ENCODE measurements around the gene RETN. TPM values are rescaled to one million over a fixed set of nuclear protein-coding genes. Genes with fewer than 3 reads are reported as not detected.

RETN gene
- polyA plus RNA-seq, 1 of the 3 experiments (the other 2 are of a cell fraction), result not detected

DNA sequence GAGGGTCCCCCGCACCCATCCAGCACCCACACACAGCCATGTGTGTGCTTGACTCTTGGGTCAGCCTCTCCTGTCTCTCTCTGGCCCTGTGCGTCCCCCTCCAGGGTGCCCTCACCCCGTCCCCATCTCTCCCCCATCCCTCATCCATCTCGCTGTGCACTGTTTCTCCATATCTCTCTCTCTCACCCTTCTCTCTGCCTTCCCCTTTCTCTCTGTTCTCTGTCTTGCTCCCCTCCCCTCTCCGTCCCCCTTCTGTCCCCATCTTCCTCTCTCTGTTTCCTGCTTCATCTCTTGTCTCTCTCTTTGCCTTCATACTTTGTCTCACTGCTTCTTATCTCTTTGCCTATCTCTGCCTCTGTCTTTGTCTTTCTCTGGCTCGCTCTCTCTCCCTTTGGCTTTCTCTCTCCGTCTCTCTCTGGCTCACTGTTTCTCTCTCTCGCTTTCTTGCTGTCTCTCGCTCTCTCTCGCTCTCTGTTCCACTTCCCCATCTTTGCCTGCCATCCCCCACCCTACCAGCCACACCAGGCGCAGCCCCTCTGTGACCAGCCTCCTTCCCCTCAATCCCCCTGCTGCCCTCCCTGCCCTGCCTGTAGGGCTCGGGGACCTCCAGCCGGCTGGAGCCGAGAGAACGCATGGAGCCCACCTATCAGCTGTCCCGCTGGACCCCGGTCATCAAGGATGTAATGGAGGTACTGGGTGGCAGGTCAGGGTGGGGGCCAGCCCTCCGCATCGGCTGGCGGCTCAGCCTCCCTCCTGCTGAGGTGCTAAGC, 23.0 kb upstream of the RETN start:
- no peaks in the 10 kb centered on the region for H3F3A ChIP-seq (replicated peaks; ENCODE audit: insufficient read depth)
- 18% methylated on average over 17 of the region's 20 CpGs for WGBS (ENCODE audit: low lambda C conversion rate)
- no peaks in the 10 kb centered on the region for H4K20me1 ChIP-seq (ENCODE audit: insufficient read depth)
- H3K27ac ChIP-seq (ENCODE audit: low read depth in 2 of 2, low read length in 1 of 2), result no peak overlapping the region
- POLR2A ChIA-PET, result no interaction called here
- TF ChIP-seq FOSL2 (IDR thresholded peaks at IDR 0.05; ENCODE audit: borderline replicate concordance, low read depth) (no peak), TCF12 (IDR thresholded peaks at IDR 0.05) (no peak), MXI1 (IDR thresholded peaks at IDR 0.05; ENCODE audit: low read depth, low read length) (no peak), FOXJ3 (CRISPR knock-in tag; IDR thresholded peaks at IDR 0.05) (no peak), CHD2 (IDR thresholded peaks at IDR 0.05; ENCODE audit: low read length, partially characterized antibody) (no peak), TAF1 (IDR thresholded peaks at IDR 0.05; ENCODE audit: borderline replicate concordance, low read depth, low read length) (no peak), RAD21 (IDR thresholded peaks at IDR 0.05; ENCODE audit: low read length) (no peak), REST (IDR thresholded peaks at IDR 0.05; ENCODE audit: low read depth, low read length) (no peak), EZH2phosphoT487 (IDR thresholded peaks at IDR 0.05; ENCODE audit: borderline replicate concordance, low read depth) (no peak)
- TF ChIP-seq, protein P1, sequence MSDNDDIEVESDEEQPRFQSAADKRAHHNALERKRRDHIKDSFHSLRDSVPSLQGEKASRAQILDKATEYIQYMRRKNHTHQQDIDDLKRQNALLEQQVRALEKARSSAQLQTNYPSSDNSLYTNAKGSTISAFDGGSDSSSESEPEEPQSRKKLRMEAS (IDR thresholded peaks at IDR 0.05; ENCODE audit: low read depth), result no peak
- no peak overlapping the region for H2AFZ ChIP-seq (ENCODE audit: low read depth)
- DNase-seq, result peak; percentile 48
- H3K9me2 ChIP-seq, result no peaks in the 10 kb centered on the region
- no peak overlapping the region for H3K4me2 ChIP-seq
- H3K79me2 ChIP-seq (ENCODE audit: insufficient read depth), result no peaks in the 10 kb centered on the region
- CTCF ChIA-PET, result interaction anchor here (1.0 to 1.5 kb wide), 2 partner anchors 35 to 77 kb away, joined by 3 to 8 read pairs; partner anchors contain the start of gene TRAPPC5
- H3K4me3 ChIP-seq (ENCODE audit: low read depth in 2 of 2, low read length in 1 of 2), result no peak overlapping the region
- H3K9me3 ChIP-seq, result no peaks in the 10 kb centered on the region
- H3K4me1 ChIP-seq (ENCODE audit: control insufficient read depth in 1 of 2, insufficient read depth in 2 of 2, low read depth in 1 of 2, low read length in 1 of 2), result no peaks in the 10 kb centered on the region
- H3K36me3 ChIP-seq (replicated peaks in 1 of 2; ENCODE audit: control insufficient read depth in 1 of 2, insufficient read depth in 2 of 2, low read length in 1 of 2), result no peaks in the 10 kb centered on the region
- no peak overlapping the region for H3K9ac ChIP-seq
- H3K27me3 ChIP-seq (ENCODE audit: insufficient read depth), result peaks cover 45% of the 10 kb centered on the region

- no peaks in the 10 kb centered on the region for H3K9me2 ChIP-seq
- H3K36me3 ChIP-seq (replicated peaks in 1 of 2; ENCODE audit: control insufficient read depth in 1 of 2, insufficient read depth in 2 of 2, low read length in 1 of 2), result no peaks in the 10 kb centered on the region
- H2AFZ ChIP-seq (ENCODE audit: low read depth), result no peak overlapping the region
- whole genome bisulfite sequencing (ENCODE audit: low lambda C conversion rate), result no CpG with 5 or more reads among the region's 8 CpGs
- no peak overlapping the region for H3K4me2 ChIP-seq
- CTCF ChIA-PET, result interaction anchor here (1.0 kb wide), 1 partner anchor 78 kb away, joined by 3 read pairs; no protein-coding TSS in a partner anchor
- no peaks in the 10 kb centered on the region for H3K9me3 ChIP-seq
- H4K20me1 ChIP-seq (ENCODE audit: insufficient read depth), result no peaks in the 10 kb centered on the region
- DNase-seq, result peak; percentile 35
- H3K4me3 ChIP-seq (ENCODE audit: low read depth in 2 of 2, low read length in 1 of 2), result no peak overlapping the region
- H3K27me3 ChIP-seq (ENCODE audit: insufficient read depth), result peaks cover 50% of the 10 kb centered on the region
- no peaks in the 10 kb centered on the region for H3K79me2 ChIP-seq (ENCODE audit: insufficient read depth)
- no peaks in the 10 kb centered on the region for H3F3A ChIP-seq (replicated peaks; ENCODE audit: insufficient read depth)
- H3K27ac ChIP-seq (ENCODE audit: low read depth in 2 of 2, low read length in 1 of 2), result no peak overlapping the region
- H3K9ac ChIP-seq, result no peak overlapping the region
- POLR2A ChIA-PET, result no interaction called here
- H3K4me1 ChIP-seq (ENCODE audit: control insufficient read depth in 1 of 2, insufficient read depth in 2 of 2, low read depth in 1 of 2, low read length in 1 of 2), result no peaks in the 10 kb centered on the region
- TF ChIP-seq PBX3 (IDR thresholded peaks at IDR 0.05) (no peak), SIN3A (IDR thresholded peaks at IDR 0.05; ENCODE audit: borderline replicate concordance, low read depth, low read length) (no peak), NFIC (IDR thresholded peaks at IDR 0.05; ENCODE audit: borderline replicate concordance) (no peak), POLR2AphosphoS5 (IDR thresholded peaks at IDR 0.05; ENCODE audit: low read depth, low read length) (no peak), EP300 (IDR thresholded peaks at IDR 0.05; ENCODE audit: borderline replicate concordance in 1 of 2, low read depth in 1 of 2, low read length in 1 of 2) (no peak), GATA2 (CRISPR knock-in tag; IDR thresholded peaks at IDR 0.05) (no peak), EZH2phosphoT487 (IDR thresholded peaks at IDR 0.05; ENCODE audit: borderline replicate concordance, low read depth) (no peak), TAF1 (IDR thresholded peaks at IDR 0.05; ENCODE audit: borderline replicate concordance, low read depth, low read length) (no peak), REST (IDR thresholded peaks at IDR 0.05; ENCODE audit: low read depth, low read length) (no peak), FOSL2 (IDR thresholded peaks at IDR 0.05; ENCODE audit: borderline replicate concordance, low read depth) (no peak)
- TF ChIP-seq, protein P1 (IDR thresholded peaks at IDR 0.05; ENCODE audit: low read depth), result no peak
Measured at GRCh38 chr19:7646426-7646700, 22.5 kb upstream of the RETN start.

Measured in SK-N-SH (cell line).